Dedifferentiated amniotic fluid mesenchymal stem cell (primary cell): ENCODE data around the gene CACNA1B.

Source experiments
- DNase-seq: peaks from one replicate; pipeline ENCODE4 v3.0.0-alpha.2; 2016; ENCODE audit errors: extremely low spot score

Gene CACNA1B

DNA sequence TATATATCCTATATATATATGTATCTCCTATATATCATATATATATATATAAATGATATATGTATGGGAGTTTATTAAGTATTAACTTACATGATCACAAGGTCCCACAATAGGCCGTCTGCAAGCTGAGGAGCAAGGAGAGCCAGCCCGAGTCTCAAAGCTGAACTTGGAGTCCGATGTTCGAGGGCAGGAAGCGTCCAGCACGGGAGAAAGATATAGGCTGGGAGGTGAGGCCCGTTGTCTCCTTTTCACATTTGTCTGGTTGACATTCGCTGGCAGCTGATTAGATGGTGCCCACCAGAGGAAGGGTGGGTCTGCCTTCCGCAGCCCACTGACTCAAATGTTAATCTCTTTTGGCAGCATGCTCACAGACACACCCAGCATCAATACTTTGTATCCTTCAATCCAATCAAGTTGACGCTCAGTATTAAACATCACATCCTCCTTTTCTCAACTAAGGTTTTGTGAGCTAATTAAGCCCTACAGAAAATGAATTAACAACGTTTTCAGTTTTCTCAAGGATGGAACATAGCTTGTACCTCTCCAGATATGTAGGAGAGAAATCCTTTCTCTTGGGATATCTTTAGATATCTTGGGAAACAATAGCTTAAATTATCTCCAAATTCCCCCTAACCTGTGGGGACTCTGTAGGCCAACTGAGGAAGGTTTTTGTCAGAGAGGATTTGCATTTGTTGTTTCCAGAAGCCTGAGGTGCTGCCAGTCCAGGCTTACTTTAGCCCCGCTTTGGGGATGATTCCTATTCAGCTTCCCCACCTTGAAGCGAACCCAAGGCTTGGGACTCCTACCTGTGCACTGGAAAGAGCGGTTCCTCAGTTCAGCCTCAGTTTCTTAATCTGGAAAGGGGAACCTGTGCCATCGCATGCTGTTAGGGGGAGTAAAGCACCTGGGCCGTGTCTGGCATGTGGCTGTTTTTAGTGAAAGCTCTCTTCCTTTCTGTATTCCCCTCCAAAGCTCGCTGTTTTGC lies 163.2 kb downstream of the CACNA1B start:
- DNase-seq = no peak

DNA sequence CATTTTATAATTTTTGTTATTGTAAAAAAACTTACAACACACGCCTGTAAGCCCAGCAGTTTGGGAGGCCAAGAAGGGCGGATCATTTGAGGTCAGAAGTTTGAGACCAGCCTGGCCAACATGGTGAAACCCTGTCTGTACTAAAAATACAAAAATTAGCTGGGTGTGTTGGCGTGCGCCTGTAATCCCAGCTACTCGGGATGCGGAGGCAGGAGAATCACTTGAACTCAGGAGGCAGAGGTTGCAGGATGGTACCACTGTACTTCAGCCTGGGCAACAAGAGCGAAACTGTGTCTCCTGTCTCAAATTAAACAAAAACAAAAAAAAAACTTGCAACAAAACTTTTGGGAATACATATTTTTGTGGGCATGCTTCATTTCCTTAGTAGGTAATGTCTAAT lies 164.6 kb downstream of the CACNA1B start:
- DNase-seq = no peak

DNA sequence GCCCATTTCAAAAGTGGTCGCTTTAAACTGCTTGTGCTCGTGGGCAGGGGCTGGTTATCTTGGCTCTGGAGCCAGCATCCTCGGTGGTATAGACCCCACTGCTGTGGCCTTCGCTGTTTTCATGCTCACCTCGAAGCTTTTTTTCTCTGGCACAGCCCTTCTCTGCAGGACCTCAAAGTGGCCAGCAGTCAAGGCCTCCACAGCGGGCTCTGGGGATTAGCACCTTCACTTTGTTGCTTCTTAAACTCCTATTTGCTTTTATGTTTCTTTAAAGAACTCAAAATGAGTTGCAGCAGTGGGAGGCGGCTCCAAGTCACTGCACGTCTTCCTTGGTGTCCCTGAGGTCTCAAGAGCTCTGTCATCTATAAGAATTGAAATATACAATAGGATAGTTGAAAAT lies 165.1 kb downstream of the CACNA1B start:
- DNase-seq = no peak

DNA sequence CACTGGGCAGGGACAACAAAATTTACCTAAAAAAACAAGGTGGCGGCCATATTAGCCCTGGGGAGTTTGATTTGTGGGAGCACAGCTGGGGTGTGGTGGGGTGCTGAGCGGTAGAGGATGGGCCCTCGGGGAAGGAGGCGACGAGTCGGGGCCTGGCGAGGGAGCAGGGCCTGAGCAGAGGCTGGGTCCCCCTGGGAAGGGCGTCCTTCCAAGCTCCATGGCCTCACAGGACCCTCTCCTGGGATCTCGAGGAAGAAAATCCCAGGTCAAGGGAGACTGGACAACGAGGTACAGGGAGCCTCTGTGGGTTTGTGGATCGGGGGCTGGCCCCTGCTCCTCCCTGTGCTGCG lies 165.5 kb downstream of the CACNA1B start:
- no peak for DNase-seq

GRCh38 chr9:138043411-138044345 lies 166.1 kb downstream of the CACNA1B start:
- DNase-seq = no peak

GRCh38 chr9:138044485-138045383 lies 167.2 kb downstream of the CACNA1B start:
- DNase-seq = no peak

- DNase-seq = no peak
Measured at GRCh38 chr9:138045541-138046490, 168.2 kb downstream of the CACNA1B start.

DNA sequence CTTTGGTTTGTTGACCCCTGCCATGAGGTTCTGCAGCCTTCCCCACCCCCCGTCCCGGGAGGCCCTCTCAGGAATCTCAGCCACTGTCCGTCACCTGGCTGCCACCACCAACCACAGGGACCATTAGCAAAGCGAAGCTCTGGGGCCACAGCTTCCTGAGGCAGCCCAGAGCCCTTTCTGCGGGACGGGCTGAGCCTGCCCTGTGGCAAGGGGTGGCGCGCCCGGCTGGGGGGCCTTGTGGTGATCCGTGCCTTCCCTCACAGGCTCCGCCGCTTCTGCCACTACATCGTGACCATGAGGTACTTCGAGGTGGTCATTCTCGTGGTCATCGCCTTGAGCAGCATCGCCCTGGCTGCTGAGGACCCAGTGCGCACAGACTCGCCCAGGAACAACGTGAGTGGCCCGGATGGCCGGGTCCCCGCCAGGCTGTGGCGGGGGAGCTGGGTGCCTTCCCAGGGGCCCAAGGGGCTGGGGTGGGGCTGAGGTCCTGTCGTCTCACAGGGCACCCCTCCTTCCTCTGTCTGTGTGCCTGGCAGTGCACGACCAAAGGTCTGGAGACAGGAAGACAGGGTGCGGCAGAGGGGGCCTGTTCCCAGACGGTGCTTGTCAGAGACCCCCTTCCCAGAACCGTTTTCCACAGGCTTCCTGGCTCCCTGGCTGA lies 169.2 kb downstream of the CACNA1B start:
- no peak for DNase-seq

GRCh38 chr9:138047469-138048040 lies 170.0 kb downstream of the CACNA1B start:
- DNase-seq = no peak

DNA sequence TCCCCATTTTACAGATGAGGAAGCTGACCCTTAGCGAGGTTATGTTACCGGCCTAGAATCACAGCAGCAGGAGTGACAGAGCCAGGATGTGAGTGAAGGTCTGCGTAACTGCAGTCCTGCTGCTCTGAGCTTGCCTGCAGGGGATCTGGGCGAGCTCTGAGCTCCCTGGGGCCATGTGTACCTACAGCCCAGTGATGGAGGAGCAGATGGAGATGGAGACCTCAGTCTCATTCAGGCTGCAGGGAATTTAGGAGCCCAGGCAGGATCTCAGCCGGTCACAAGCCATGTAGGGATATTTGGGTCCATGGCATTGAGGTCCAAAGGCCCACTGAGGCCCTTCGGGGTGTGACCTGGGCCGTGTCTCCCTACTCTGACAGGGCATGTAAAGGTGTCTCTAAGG lies 170.6 kb downstream of the CACNA1B start:
- no peak for DNase-seq

- no peak for DNase-seq
Measured at GRCh38 chr9:138049085-138049778, 171.7 kb downstream of the CACNA1B start.

- DNase-seq = no peak
Measured at GRCh38 chr9:138049779-138050471, 172.3 kb downstream of the CACNA1B start.

GRCh38 chr9:138050472-138051330 lies 173.1 kb downstream of the CACNA1B start:
- DNase-seq = no peak

GRCh38 chr9:138051586-138052321 lies 174.2 kb downstream of the CACNA1B start:
- DNase-seq = no peak

DNA sequence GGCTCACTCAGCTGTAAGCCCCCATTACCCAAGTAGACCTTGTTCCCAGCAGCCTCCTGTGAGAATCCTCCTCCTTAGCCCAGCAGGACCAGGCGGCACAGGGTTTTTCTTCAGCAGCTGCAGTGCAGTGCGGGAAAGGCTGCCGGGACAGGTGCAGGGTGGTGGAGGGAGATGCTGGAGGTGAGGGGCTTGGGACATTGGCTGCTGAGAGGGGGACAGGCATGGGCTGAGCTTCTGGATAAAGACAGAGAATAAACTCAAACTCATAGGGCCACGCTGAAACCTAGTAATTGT lies 174.7 kb downstream of the CACNA1B start:
- no peak for DNase-seq

DNA sequence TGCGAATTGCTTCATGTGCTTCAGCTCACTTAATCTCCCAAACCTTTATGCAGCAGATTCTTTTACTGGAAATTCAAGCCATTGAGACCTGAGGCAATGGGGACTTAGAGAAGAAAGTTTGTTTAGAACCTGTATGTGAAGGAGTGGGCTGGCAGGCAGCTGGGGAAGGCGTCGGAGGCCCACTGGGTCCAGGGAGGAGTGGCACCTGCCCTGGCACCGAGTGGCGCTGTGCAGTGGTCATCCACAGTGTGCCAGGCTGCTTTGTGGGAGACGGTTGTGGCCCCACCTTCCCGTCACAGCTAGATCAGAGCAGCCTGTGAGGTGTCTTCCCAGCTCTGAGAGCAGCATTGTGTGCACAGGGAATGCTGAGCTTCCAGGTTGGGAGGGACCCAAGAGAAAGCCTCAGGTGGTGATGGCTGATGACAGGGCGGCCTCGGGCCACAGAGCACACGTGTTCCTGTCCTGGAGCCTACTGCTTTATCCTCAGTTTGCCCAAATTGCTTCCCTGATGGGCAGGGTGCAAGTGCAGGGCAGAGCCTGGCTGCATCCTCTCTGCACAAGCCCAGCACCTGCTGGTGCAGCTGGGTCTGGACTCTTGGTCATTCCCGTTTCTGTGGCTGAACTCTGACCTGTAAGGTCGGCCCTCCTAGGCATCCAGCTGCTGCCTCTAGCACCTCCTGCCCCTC lies 175.2 kb downstream of the CACNA1B start:
- DNase-seq = no peak
